ENCODE data around the gene APCDD1L.
"Not testable (repeated sequence)": the region's sequence is repeated elsewhere in the genome, so short reads cannot be mapped to it uniquely, and the experiment has no call there.

The APCDD1L gene

GRCh38 chr20:58544891-58545290, 29.7 kb upstream of the APCDD1L start:
- DNase-seq, result no peak

GRCh38 chr20:58544286-58544685, 29.1 kb upstream of the APCDD1L start:
- no peak for DNase-seq

DNA sequence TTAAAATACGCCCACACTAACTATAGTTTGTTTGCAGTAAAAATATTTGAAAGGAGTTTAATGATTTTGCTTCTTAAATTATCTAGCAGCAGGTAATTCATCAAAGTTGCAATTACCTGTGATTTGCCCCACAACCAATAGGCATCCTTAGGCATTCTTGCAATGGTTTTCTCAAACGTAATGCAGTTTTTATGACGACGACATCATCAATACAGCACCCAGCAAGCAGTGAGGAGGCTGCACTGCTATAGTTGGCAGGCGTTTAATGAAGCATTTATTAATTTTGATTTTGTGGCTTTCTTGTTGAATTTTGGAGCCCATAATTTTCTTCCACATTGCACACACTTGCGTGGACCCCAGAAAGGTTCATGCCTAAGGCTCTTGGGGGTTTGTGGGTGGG, 28.1 kb upstream of the APCDD1L start:
- no peak for DNase-seq

DNA sequence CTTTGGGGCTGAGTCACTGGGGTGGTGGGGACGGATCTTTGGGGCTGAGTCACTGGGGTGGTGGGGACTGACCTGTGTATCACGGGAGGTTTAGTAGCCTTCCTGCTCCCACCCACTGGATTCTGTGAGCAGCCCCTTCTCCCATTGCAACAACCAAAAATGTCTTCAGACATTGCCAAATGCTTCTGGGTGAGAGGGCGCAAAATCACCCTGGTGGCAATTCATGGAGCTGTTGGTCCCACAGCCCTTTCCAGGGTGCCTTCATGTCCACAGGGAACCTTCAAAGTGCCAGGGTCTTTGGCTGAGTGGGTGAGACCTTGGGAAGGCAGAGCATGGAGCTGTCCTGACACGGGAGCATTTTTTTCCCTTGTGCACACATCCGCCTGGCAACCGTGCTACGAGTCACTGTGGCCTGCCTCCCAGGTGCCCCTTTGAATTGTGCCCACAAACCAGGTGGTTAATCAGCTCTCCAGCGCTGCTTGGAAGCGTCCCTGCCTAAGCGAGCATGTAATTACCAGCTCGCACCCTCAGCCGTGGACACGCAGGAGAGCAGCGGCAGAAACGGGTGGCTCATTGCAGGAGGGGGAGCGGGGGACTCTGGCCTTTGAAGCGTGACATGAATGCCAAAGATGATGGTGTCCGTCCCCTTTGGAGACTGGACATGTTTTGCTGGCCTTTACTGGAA, 27.4 kb upstream of the APCDD1L start:
- DNase-seq, result peak; percentile 25

DNA sequence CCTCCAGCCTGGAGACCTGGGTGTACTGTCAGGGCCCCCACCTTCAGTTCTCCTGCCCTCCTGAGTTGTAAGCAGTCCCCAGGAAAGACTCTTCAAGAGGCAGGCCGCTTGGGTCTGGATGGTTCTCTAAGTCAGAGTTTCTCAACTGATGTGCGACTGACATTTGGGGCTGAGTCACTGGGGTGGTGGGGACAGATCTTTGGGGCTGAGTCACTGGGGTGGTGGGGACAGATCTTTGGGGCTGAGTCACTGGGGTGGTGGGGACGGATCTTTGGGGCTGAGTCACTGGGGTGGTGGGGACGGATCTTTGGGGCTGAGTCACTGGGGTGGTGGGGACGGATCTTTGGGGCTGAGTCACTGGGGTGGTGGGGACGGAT, 26.8 kb upstream of the APCDD1L start:
- not testable (repeated sequence) for DNase-seq

- DNase-seq, result no peak
Measured at GRCh38 chr20:58538752-58539151, 23.6 kb upstream of the APCDD1L start.

GRCh38 chr20:58537831-58538230, 22.6 kb upstream of the APCDD1L start:
- no peak for DNase-seq

DNA sequence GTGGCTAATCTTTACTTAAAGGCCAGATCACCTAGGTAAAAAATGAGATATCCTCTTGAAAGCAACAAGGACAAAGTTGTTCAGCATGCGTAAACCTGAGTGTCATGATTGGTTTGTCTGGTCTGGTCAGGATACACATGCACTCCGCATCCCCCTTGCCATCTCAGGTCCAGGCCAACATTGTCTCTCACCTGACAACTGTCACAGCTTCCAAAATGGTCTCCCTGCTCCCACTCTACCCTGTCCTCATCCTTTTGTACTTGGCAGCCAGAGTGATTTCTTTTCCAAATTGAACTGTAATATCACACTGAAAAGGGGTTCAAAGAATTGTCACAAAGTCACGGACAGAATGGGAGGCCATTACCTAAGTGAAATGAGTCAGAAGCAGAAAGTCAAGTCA, 21.1 kb upstream of the APCDD1L start:
- no peak for DNase-seq

GRCh38 chr20:58531657-58532056, 16.5 kb upstream of the APCDD1L start:
- DNase-seq, result no peak

- DNase-seq, result no peak
Measured at GRCh38 chr20:58531063-58531462, 15.9 kb upstream of the APCDD1L start.

DNA sequence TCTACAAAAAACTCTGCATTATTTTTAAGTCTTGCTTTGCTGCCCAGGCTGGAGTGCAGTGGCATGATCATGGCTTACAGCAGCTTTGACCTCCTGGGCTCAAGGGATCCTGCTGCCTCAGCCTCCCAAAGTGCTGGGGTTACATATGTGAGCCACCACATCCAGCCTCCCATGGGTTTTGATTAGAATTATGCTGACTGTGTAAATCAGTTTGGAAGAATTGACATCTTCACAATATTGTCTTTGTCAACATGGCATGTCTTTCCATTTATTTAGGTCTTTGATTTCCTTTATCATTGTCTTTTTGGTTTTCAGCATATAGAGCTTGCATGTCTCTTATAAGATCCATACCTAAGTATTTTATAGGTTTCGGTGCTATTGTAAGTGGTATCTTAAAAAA, 13.2 kb upstream of the APCDD1L start:
- DNase-seq, result no peak

DNA sequence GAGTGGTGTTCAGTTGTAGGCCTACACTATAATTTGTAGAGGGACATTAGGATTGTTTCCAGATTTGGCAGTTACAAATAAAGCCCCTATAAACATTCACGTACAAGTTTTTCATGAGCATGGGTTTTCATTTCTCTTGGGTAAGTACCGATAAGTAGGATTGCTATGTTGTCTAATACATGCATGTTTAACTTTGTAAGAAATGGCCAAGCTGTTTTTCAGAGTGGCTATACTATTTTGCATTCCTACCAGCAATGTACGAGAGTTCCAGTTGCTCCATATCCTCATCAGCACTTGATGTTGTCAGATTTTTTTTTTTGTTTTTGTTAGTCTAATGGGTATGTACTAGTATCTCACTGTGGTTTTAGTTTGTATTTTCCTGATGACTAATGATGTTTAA, 11.2 kb upstream of the APCDD1L start:
- DNase-seq, result no peak

DNA sequence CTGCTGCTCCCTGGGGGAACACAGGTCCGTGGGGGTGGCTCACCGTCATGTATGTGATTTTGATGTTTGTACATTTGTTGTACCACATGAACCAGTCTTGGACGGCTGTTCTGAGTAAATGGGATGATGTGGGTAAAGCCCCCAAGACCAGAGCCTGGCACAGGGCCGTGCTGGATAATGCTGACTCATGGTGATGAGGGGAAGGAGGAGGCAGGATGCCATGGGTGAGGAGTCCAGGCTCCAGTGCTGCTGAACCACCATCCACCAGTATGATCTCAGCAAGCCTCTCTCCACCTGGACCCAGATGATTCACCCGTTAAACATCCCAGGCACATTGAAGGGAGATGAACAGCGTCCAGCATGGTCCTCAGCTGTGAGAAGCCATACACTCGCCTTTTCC, 9.6 kb upstream of the APCDD1L start:
- DNase-seq, result no peak

DNA sequence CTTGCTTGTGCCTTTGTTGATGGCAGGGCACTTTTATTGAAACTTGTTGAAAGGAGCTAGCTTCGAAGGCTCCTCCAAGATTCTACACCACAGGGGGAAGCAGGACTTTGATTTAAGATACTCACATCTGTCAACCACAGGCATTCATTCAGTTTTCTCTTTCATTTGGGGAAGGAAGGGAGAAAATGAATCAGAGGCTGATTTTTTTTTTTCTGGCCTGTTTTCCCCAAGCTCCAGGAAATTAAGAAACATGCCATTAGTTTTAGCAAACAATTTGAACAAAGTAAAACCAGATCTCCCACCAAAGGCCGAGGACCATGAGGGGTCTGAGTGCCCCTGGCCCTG, 8.7 kb upstream of the APCDD1L start:
- DNase-seq, result no peak

DNA sequence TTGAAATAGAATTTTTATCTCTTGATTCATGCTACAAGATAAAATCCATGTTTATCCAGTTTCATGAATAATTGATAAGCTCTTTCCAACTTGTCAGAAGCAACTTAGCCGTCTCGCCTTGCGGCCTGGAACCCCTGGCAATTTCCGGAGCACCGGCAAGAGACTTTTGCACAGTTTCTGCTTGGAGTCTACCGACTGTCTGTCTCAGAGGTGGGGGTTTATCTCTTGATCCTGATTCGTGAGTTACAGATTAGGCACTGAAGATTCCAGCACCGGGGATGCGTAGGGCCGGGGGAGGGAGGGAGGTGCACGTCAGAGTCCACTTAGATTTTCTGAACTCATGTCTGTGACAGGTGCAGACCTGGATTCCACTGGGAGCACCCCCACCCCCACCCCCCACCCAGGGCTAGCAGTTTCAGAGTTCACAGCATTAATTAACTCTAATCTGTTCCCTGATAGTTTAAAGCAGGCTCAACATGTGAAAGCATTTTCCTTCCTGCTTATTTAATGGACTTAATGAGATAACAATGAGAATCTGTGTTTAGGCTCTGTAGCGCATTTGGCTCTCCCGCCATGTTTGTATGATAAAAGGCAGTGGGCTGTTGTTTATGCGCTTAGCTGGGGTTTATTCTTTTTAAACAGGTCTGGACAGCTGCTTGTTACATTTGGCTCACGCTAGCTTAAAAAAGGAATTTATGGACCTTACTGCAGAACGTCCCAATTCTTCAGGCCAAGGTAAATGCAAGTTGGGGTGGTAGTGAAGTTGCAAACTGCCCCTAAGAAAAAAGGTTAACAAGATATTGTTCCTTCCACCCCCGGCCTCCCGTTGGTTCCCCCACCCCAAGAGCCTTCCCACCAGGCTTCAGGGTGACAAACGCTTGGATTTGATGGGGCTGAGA, 8.1 kb upstream of the APCDD1L start:
- no peak for DNase-seq

- no peak for DNase-seq
Measured at GRCh38 chr20:58522666-58523065, 7.5 kb upstream of the APCDD1L start.

DNA sequence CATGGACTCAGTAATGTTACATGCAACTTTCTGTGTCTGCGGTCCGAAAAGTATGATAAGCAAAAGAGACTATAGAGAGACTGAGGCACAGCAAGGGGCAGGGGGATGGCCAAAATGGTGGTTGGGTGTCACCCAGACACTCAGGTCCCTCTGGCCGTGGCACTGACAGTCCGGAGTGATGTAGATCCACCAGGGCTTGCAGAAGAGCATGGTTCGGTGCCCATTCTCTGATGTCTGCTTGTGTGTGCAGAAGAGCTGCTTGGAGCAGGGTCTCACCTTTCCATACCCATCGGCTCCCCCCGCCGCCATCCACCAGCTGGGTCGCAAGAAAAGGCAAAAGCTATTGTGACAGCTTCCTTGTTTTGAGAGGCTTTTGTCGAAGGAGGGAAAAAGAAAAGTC, 6.6 kb upstream of the APCDD1L start:
- DNase-seq, result no peak

- no peak for DNase-seq
Measured at GRCh38 chr20:58519940-58520712, 4.9 kb upstream of the APCDD1L start.

DNA sequence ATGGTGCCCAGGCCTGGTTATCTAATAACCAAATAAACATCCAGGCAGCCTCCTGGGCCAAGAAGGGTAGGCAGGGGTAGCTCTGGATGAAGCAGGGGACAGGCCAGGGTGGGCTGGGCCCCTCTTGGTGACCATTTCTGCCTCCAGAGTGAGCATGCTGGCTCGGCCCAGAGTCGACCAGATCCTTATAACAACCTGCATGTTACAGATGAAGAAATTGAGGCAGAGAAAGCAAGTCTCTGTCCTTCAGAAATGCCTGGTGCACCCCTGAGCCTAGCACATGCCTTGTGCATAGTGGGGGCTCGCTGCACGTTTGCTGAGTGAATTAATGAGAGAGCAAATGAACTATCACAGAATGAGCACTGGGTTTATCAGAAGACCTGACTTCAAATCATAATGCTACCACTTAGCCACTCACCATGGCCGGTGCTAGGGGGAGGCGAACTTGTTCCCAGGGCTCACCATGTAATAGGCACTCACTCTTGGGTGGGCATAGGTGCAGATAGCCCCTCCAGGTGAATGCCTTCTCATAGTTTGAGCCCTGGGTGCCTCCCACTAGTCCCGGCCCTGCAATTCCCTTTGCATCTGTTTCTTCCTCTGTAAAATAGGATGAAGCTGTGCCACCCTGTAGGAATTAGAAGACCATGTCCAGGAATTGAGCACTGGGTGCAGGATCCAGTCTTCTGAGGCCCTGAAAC, 3.8 kb upstream of the APCDD1L start:
- DNase-seq, result no peak

GRCh38 chr20:58518387-58518786, 3.2 kb upstream of the APCDD1L start:
- DNase-seq, result no peak

- DNase-seq, result no peak
Measured at GRCh38 chr20:58514321-58515232, 622 bp downstream of the APCDD1L start.
